HFF-Myc (cell line): ENCODE measurements around the gene TRAIP.

Experiments used
- DNase-seq: peaks from one replicate; pipeline ENCODE4 v3.0.0-alpha.2; 2011; ENCODE audit warnings: low read depth; ENCODE audit errors: extremely low read depth
- H3K4me3 ChIP-seq: replicated peaks from 2 replicates; pipeline ENCODE4 v1.5.1; 2011; ENCODE audit warnings: low read depth, mild to moderate bottlenecking, control low read depth, low read length
- TF ChIP-seq, protein P1 (sequence below): IDR thresholded peaks from 2 replicates; pipeline ENCODE4 v1.5.1; 2012; ENCODE audit warnings: mild to moderate bottlenecking, low read depth, low read length, control low read depth; ENCODE audit errors: missing control alignments

Gene TRAIP

DNA sequence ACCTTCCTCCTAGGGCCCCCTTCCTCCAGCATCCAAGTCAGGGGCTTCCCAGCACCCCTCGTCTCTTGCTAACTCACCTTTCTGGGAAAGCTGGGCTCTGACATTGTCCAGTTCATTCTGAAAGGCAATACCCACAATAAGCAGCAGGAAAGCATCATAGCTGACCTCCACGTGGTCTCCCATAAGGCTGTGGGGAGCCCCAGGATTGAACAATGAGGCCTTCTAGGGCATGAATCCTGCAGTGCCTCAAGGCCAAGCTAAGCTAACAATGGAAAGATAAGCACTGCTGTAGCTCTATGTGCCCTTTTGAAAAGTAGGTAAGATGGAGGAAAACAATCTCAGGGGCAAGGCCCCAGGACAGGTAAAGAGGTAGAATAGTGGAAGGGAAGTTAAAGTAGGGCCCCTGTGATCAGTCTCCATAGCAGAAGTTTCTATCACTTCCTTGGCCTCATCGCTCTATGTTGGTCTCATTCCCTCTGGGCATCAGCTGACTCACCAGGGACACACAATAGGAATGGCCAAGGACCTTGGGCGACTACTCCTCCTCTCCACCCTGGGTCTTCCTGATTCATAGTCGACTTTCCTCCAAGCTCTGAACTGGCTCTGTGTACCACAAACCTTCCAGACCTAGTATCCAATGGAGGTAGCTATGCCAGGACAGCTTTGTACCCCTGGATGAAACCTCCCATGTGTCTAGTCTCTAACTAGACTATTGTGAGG is 11.7 kb downstream of the TRAIP start:
- TF ChIP-seq, protein P1, sequence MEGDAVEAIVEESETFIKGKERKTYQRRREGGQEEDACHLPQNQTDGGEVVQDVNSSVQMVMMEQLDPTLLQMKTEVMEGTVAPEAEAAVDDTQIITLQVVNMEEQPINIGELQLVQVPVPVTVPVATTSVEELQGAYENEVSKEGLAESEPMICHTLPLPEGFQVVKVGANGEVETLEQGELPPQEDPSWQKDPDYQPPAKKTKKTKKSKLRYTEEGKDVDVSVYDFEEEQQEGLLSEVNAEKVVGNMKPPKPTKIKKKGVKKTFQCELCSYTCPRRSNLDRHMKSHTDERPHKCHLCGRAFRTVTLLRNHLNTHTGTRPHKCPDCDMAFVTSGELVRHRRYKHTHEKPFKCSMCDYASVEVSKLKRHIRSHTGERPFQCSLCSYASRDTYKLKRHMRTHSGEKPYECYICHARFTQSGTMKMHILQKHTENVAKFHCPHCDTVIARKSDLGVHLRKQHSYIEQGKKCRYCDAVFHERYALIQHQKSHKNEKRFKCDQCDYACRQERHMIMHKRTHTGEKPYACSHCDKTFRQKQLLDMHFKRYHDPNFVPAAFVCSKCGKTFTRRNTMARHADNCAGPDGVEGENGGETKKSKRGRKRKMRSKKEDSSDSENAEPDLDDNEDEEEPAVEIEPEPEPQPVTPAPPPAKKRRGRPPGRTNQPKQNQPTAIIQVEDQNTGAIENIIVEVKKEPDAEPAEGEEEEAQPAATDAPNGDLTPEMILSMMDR, result no peak
- DNase-seq, result no peak
- H3K4me3 ChIP-seq, result no peak overlapping the region

DNA sequence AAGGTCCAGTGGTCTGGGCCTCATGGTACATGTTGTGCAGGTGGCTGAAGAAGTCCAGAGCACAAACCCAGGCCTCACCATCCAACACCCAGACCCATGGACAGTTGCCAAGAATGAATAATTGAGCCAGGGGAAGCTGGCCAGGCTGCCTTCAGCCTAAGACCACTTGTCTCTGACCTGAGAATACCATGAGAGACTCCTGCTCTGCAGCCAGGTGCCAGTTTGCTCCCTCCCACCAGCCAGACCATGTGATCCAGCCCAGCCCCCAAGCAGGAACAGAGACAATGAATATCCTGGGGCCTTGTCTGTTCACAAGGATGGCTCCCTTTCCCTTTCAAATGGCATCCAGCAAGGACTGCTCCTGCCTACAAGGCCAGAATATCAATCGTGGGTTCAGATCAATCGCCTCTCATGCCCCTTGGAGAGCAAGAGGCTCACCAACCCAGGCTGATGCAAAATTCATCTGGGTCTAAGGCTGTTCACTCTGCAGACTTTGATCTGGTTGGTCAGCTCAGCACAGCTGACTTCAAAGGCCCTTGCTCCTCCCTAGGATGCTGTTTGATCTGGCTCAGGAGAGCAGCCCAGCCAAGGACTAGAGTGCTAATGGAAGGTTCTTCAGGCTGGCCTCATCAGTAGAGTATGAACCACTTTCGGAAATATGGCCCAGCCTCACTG is 13.4 kb downstream of the TRAIP start:
- TF ChIP-seq, protein P1, result no peak
- H3K4me3 ChIP-seq, result no peak overlapping the region
- DNase-seq, result no peak

DNA sequence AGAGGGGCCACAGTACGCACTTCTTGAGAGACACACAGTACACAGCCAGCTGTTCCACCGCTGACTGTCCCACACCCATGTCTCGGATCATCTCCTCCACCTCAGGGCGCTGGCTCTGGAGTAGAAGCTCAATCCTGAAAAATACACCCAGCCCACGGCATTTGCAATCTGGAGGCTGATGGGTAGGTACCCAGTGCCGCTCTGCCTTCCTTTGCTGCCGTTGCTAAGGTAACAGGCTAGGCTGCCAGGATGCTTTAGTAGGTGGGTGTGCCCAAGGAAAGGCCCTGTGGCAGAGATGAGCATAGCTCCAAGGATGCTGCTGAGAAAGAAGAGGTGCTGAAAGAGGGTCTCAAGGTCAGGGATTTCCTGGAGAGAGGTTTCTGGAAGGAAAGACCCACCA is 14.6 kb downstream of the TRAIP start:
- DNase-seq, result no peak

DNA sequence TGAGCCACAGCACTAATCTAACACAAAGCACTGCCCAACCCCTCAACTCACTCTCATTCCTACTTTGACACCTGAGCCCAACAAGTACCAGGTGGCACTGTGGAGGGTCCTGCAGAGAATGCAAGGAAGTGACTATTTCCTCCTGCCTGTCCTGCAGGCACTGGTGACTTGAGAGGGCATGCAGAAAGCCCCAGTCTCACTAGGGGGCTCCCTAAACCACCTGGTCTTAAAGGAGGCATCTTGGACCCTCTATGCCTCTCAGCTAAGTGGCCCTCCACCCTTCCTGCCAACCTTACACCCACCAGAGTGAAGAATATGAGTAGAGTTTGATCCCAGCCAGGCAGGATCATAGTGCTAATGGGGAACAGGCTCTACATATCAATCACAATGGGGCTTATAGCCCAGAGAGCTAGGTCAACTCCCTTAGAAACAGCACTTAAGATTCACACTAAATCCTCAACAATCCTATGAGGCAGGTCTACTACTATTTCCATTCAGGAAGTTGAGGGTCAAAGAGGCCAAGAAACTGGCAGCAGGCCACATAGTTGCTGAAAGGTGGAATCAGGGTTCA is 15.2 kb downstream of the TRAIP start:
- DNase-seq, result no peak
- TF ChIP-seq, protein P1, result peak; percentile 47
- H3K4me3 ChIP-seq, result no peak overlapping the region

More for the DNA sequence above, 14.6 kb downstream of the TRAIP start:
- H3K4me3 ChIP-seq, result no peak overlapping the region
- TF ChIP-seq, protein P1, result no peak

DNA sequence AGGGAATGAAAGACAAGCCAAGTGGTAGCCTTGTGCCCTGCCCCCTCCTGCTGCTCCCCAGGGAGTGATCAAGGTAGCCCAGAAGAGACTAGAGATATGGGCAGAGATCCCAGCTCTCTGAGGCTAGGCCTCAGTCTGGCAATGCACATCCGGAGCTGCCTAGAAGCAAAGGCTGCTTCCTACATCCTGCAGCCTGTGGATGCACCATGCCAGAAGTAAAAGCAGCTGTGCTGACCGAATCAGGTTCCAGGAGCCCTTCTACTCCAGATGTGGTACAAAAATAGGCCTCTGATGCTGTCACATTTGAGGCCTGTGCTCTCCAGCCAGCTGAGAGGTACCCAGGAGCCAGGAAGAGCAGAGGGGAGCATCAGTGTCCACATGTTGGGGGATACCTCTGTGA is 16.0 kb downstream of the TRAIP start:
- no peak for DNase-seq
- TF ChIP-seq, protein P1, result no peak

DNA sequence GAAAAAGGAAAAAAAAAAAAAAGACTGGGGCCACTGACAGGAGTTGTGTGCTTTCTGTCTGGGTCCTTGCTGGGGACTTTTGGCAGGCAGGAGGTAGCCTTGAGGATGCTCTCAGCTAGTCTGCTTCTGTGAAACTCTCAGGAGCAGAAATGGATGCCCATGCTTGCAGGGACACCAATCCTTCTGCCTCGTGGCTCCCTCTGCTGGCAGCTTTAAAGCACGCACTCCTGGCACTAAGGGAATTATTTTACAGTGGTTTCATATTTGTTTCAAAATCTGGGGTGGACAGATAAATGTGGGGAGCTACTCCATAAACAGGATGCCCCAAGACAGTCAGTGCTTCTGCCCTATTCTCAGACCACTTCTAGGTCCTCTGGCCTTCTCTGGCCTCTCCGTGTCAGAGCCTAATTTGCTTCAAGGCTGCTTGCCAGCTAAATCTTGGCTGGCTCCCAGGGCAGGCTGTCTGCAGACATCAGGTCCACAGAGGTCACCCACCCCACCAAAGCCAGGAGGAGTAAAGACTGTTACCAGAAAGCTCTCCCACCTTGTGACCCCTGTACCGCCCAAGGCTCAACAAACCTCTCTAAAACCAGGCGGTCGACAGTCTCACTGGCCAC is 17.1 kb downstream of the TRAIP start:
- H3K4me3 ChIP-seq, result no peak overlapping the region
- TF ChIP-seq, protein P1, result peak; percentile 91
- peak; percentile 66 for DNase-seq

More for the DNA sequence above, 16.0 kb downstream of the TRAIP start:
- H3K4me3 ChIP-seq, result no peak overlapping the region
